Natural killer cell (primary cell): ENCODE results near the gene TLX3. TPM values are rescaled to one million over a fixed set of nuclear protein-coding genes. Genes with fewer than 3 reads are reported as not detected.

ENCODE experiments used
- ATAC-seq, 3 donors: fragments of 150-1000 bp in 2 of 3; fragments of 200-7000 bp in 1 of 3; cut with Tn5 transposase; 1 replicate in 1 of 3; 2 replicates in 2 of 3; pipeline ENCODE4 v1.10.0; 2021; ENCODE audit warnings: mild to moderate bottlenecking in 2 of 3, moderate library complexity in 2 of 3
- DNase-seq, 2 donors: peaks; one replicate each; pipeline versions ENCODE4 v3.0.0 to v3.0.0-alpha.2; 2013 to 2021; ENCODE audit warnings: mixed read lengths in 1 of 2
- H3K27ac ChIP-seq: one replicate; pipeline ENCODE4 v1.5.1; 2013; ENCODE audit warnings: mild to moderate bottlenecking, low read length
- H3K27me3 ChIP-seq: one replicate; pipeline ENCODE4 v1.6.1; 2013; ENCODE audit warnings: low read length; ENCODE audit not compliant: control insufficient read depth, insufficient read depth
- H3K36me3 ChIP-seq: one replicate; pipeline ENCODE4 v1.6.1; 2013; ENCODE audit warnings: low read length; ENCODE audit not compliant: control insufficient read depth, insufficient read depth
- H3K4me1 ChIP-seq: one replicate; pipeline ENCODE4 v1.6.1; 2013; ENCODE audit warnings: low read length; ENCODE audit not compliant: control insufficient read depth, insufficient read depth
- H3K4me3 ChIP-seq: one replicate; pipeline ENCODE4 v1.5.1; 2013; ENCODE audit warnings: low read length
- H3K9me3 ChIP-seq: one replicate; pipeline ENCODE4 v1.6.1; 2013; ENCODE audit warnings: low read length; ENCODE audit not compliant: control insufficient read depth, insufficient read depth
- H3K27ac Mint-ChIP-seq, 2 donors: one replicate each; pipeline ENCODE4 v1.8.0; 2022; ENCODE audit warnings: mild to moderate bottlenecking in 2 of 2, mixed read lengths in 2 of 2, moderate library complexity in 1 of 2
- H3K27me3 Mint-ChIP-seq, 2 donors: one replicate each; pipeline ENCODE4 v1.8.0; 2022; ENCODE audit warnings: low read depth in 2 of 2, mixed read lengths in 2 of 2
- H3K36me3 Mint-ChIP-seq: one replicate; pipeline ENCODE4 v1.8.0; 2022; ENCODE audit warnings: mixed read lengths
- H3K4me1 Mint-ChIP-seq, 2 donors: one replicate each; pipeline ENCODE4 v1.8.0; 2022; ENCODE audit warnings: mixed read lengths in 2 of 2
- H3K4me3 Mint-ChIP-seq: one replicate; pipeline ENCODE4 v1.8.0; 2022; ENCODE audit warnings: mild to moderate bottlenecking, moderate library complexity, mixed read lengths
- H3K9me3 Mint-ChIP-seq, 2 donors: one replicate each; pipeline ENCODE4 v1.8.0; 2022; ENCODE audit warnings: mixed read lengths in 2 of 2
- CTCF ChIP-seq: fragments of 200-600 bp; IDR thresholded peaks from one replicate; pipeline ENCODE4 v1.8.0; 2022; ENCODE audit warnings: antibody characterized with exemption
- WGBS: methylation state at CpG from one replicate; pipeline ENCODE4 v1.1.7; 2013; ENCODE audit warnings: missing lambda C conversion rate; ENCODE audit not compliant: insufficient coverage; 5-methylcytosine and 5-hydroxymethylcytosine counted together
- intact Hi-C: fragments of 100-400 bp; cut with micrococcal nuclease; formaldehyde crosslinking; loops from one replicate; pipeline ENCODE4 v1.14.2; 2022
- total RNA-seq, 4 donors: library from RNA; stranded (reverse); fragments of 120-200 nt in 1 of 4; gene quantifications; one replicate each; pipeline versions ENCODE4 v1.2.3 to v1.2.4, GENCODE V29; 2013 to 2022

Gene TLX3
- total RNA-seq, 3 donors from 2014 or later (not counting 1 experiment from before 2014, with no cell fraction given), result not detected

DNA sequence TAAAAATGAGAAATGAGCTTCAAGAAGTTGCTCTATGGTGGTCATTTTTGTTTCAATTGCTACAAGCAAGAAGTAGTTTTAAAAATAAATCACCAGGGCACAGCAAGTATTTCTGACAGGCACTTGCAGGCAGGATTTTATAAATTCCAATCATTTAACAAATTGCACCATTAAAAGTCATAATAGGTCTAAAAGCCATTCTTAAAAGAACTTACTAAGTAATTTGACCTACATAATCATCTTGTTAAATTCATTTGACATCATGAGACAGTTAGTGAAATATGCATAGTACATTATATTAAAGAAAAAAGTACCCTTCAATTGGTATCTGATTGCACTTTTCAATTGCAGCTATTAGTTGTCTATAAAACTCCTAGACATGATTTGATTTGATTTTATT is 31.0 kb downstream of the TLX3 start:
- H3K27ac Mint-ChIP-seq, result no peak overlapping the region
- Histone ChIP-seq H3K36me3 (no peaks in the 10 kb centered on the region), H3K9me3 (no peaks in the 10 kb centered on the region), H3K4me3 (no peak overlapping the region), H3K27me3 (peaks cover 6% of the 10 kb centered on the region), H3K27ac (no peak overlapping the region), H3K4me1 (peaks cover 9% of the 10 kb centered on the region)
- H3K27me3 Mint-ChIP-seq, result peaks cover 17 to 36% of the 10 kb centered on the region in 2 donors
- DNase-seq (no peak), ATAC-seq (no peak)
- no peak overlapping the region for H3K4me3 Mint-ChIP-seq
- no peaks in the 10 kb centered on the region for H3K36me3 Mint-ChIP-seq
- no peak for TF ChIP-seq CTCF
- peaks cover 6 to 8% of the 10 kb centered on the region in 2 donors for H3K4me1 Mint-ChIP-seq
- no peaks in the 10 kb centered on the region for H3K9me3 Mint-ChIP-seq
- intact Hi-C loops, result loop anchor here (10.0 kb wide), 1 partner anchor 535 kb away; no protein-coding TSS in a partner anchor

DNA sequence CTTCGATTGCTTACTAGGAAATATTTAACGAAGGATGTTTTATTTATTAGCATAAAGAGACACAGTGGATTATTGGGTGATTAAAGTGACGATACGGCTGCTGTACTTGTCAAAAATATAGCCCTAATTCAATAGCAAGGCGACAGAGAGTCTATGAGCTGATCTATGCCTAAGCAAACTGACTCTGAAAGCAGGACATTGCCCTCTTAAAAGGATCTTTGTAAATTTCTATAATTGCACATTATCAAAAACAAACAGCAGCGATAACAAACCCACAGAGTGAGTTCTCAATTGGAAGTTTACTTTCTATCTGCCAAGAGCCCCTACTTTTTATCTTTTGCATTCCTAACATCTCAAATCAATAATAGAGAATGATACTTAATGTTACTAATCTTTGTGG is 31.4 kb downstream of the TLX3 start:
- peaks cover 9% of the 10 kb centered on the region for H3K4me1 ChIP-seq
- peaks cover 6% of the 10 kb centered on the region for H3K27me3 ChIP-seq
- H3K36me3 ChIP-seq, result no peaks in the 10 kb centered on the region
- H3K27me3 Mint-ChIP-seq, result peaks cover 15 to 31% of the 10 kb centered on the region in 2 donors
- 91% methylated on average over 6 of the region's 6 CpGs for WGBS
- DNase-seq (no peak), ATAC-seq (no peak)
- H3K36me3 Mint-ChIP-seq, result no peaks in the 10 kb centered on the region
- H3K4me3 ChIP-seq, result no peak overlapping the region
- H3K4me1 Mint-ChIP-seq, result peaks cover 6 to 8% of the 10 kb centered on the region in 2 donors
- no peak overlapping the region for H3K27ac ChIP-seq
- H3K4me3 Mint-ChIP-seq, result no peak overlapping the region
- H3K9me3 Mint-ChIP-seq, result no peaks in the 10 kb centered on the region
- TF ChIP-seq CTCF, result no peak
- H3K9me3 ChIP-seq, result no peaks in the 10 kb centered on the region
- intact Hi-C loops, result loop anchor here (10.0 kb wide), 1 partner anchor 536 kb away; no protein-coding TSS in a partner anchor
- no peak overlapping the region for H3K27ac Mint-ChIP-seq

DNA sequence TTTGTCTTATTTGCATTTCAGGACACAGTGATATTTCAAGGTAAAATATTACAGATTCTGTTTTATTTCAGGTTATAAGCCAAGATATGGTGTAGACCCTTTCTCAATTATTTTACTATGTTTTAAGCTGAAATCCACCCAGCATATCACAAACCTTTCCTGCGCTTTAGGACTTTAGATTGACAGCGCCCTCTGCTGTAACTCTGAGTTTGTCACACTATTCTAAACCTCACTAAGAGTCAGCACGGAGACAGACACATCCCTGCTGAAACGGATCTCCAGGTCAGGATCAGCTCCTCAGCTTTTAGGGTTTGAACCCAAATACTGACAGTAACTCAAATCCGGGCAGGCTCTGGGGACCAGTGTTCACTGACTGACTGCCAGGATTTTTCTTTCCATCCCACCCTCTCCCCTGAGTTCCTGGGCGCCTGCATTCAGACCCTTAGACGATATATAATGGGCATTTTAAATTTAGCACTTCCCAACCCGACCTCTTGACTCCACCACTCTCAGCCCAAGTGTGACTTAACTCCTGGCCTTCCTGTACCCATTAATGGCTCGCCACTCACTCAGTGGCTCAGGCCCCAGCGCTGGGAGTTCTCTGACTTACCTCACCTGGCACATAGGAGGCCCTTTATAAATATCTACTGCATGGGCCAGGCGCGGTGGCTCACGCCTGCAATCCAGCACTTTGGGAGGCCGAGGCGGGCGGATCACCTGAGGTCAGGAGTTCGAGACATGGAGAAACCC is 33.5 kb downstream of the TLX3 start:
- peak in 1 of 2 donors; percentile 64 for DNase-seq
- H3K4me3 Mint-ChIP-seq, result no peak overlapping the region
- intact Hi-C loops, result loop anchor here (1.0 to 10.0 kb wide), 2 partner anchors 135 to 538 kb away; no protein-coding TSS in a partner anchor
- Histone ChIP-seq H3K27ac (no peak overlapping the region), H3K4me3 (no peak overlapping the region), H3K4me1 (no peaks in the 10 kb centered on the region), H3K9me3 (no peaks in the 10 kb centered on the region), H3K36me3 (no peaks in the 10 kb centered on the region), H3K27me3 (peaks cover 1% of the 10 kb centered on the region)
- H3K9me3 Mint-ChIP-seq, result no peaks in the 10 kb centered on the region
- ATAC-seq, result peak; percentile 64 to 78 (median 71)
- H3K4me1 Mint-ChIP-seq, result no peaks in the 10 kb centered on the region
- H3K36me3 Mint-ChIP-seq, result no peaks in the 10 kb centered on the region
- no peak overlapping the region for H3K27ac Mint-ChIP-seq
- H3K27me3 Mint-ChIP-seq, result peaks cover 11 to 12% of the 10 kb centered on the region in 2 donors
- 62% methylated on average over 17 of the region's 17 CpGs for WGBS
- TF ChIP-seq CTCF, result peak; percentile 67
